Stomach smooth muscle (tissue), 2 donors: ENCODE measurements around the gene OR2A5.

ENCODE experiments used
- H3K27ac ChIP-seq: one replicate; pipeline ENCODE4 v1.7.0; 2013; ENCODE audit warnings: mild to moderate bottlenecking, low read length, inconsistent platforms
- H3K27me3 ChIP-seq, 2 donors: one replicate each; pipeline ENCODE4 v1.7.0; 2013; ENCODE audit warnings: low read length in 2 of 2; ENCODE audit not compliant: insufficient read depth in 2 of 2, control insufficient read depth in 1 of 2
- H3K36me3 ChIP-seq, 2 donors: one replicate each; pipeline ENCODE4 v1.7.0; 2013; ENCODE audit warnings: low read length in 2 of 2; ENCODE audit not compliant: control insufficient read depth in 2 of 2, insufficient read depth in 2 of 2
- H3K4me1 ChIP-seq: one replicate; pipeline ENCODE4 v1.7.0; 2013; ENCODE audit warnings: low read length; ENCODE audit not compliant: control insufficient read depth, insufficient read depth
- H3K4me3 ChIP-seq, 2 donors: one replicate each; pipeline ENCODE4 v1.7.0; 2013; ENCODE audit warnings: low read length in 2 of 2
- H3K9ac ChIP-seq, 2 donors: one replicate each; pipeline ENCODE4 v1.7.0; 2013; ENCODE audit warnings: low read length in 2 of 2, mild to moderate bottlenecking in 1 of 2
- H3K9me3 ChIP-seq, 2 donors: one replicate each; pipeline ENCODE4 v1.7.0; 2013; ENCODE audit warnings: low read length in 2 of 2; ENCODE audit not compliant: control insufficient read depth in 2 of 2
- donor health status: healthy.
- donor health status: Pancreatic carcinoma.

The OR2A5 gene

DNA sequence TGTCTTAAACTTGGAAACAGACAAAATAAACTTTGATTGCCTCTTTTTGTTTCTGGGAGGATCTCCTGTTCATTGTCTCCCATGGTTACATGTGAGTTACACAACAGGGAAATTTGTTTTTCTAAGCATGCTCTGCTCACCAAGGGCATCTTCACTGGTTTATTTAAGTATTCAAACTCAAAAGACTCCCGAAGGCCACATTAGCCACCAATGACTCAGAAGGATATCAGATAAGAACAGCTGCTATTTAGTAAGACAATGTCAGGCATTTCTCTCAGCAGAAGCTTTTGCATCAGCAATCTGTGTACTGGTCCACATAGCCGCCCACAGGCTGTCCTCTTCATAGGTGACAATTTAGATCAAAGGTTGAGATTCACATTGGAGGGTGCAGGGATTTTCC lies 29.3 kb upstream of the OR2A5 start:
- Histone ChIP-seq H3K27me3 (no peaks in the 10 kb centered on the region), H3K4me3 (no peak overlapping the region), H3K36me3 (no peaks in the 10 kb centered on the region), H3K9me3 (no peaks in the 10 kb centered on the region), H3K4me1 (peaks cover 2% of the 10 kb centered on the region), H3K9ac (no peak overlapping the region), H3K27ac (no peak overlapping the region)

- H3K27ac ChIP-seq, result no peak overlapping the region
- no peak overlapping the region for H3K9ac ChIP-seq
- H3K4me3 ChIP-seq, result no peak overlapping the region
- no peaks in the 10 kb centered on the region for H3K9me3 ChIP-seq
- no peaks in the 10 kb centered on the region for H3K36me3 ChIP-seq
- peaks cover 2% of the 10 kb centered on the region for H3K4me1 ChIP-seq
- H3K27me3 ChIP-seq, result no peaks in the 10 kb centered on the region
Measured at GRCh38 chr7:144020340-144020739, 28.4 kb upstream of the OR2A5 start.

GRCh38 chr7:144022169-144022568 lies 26.6 kb upstream of the OR2A5 start:
- Histone ChIP-seq H3K27me3 (no peaks in the 10 kb centered on the region), H3K9me3 (no peaks in the 10 kb centered on the region)

DNA sequence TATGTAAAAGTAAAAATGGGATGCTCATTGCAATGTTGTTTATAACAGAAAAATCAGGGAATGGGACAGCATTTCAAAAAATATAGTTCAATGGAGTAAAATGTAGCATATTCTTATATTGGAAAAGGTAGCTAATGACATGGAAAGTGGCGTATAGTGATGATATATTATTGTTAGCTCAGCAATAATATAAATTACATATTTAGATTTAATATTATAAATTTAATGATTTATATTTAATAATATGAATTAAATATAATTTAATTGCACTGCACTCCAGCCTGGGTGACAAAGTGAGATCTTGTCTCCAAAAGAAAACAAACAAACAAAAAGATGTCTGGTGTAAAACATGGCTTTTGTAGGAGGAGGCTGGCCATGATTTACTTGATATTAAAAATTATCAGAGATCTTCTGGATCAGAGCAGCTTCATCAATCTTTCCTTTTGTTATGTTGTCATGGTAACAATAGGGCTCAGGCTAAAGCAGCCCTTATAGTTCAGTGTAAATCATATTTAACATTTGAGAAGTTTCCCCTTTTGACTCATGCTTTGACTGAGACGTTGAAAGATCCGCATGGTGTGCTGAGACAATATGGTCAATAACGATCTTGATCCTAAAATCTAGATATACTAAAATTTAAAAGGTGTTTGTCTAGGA lies 25.4 kb upstream of the OR2A5 start:
- peaks cover 2% of the 10 kb centered on the region for H3K4me1 ChIP-seq
- H3K4me3 ChIP-seq, result no peak overlapping the region
- no peak overlapping the region for H3K27ac ChIP-seq
- no peak overlapping the region for H3K9ac ChIP-seq
- H3K27me3 ChIP-seq, result no peaks in the 10 kb centered on the region
- no peaks in the 10 kb centered on the region for H3K36me3 ChIP-seq
- no peaks in the 10 kb centered on the region for H3K9me3 ChIP-seq

More at GRCh38 chr7:144022169-144022568, 26.6 kb upstream of the OR2A5 start:
- Histone ChIP-seq H3K4me3 (no peak overlapping the region), H3K36me3 (no peaks in the 10 kb centered on the region), H3K4me1 (peaks cover 2% of the 10 kb centered on the region), H3K9ac (no peak overlapping the region), H3K27ac (no peak overlapping the region)

- Histone ChIP-seq H3K9me3 (no peaks in the 10 kb centered on the region), H3K36me3 (no peaks in the 10 kb centered on the region), H3K9ac (no peak overlapping the region), H3K27ac (no peak overlapping the region), H3K4me3 (no peak overlapping the region), H3K27me3 (no peaks in the 10 kb centered on the region), H3K4me1 (peaks cover 2% of the 10 kb centered on the region)
Measured at GRCh38 chr7:144024213-144024612, 24.5 kb upstream of the OR2A5 start.

GRCh38 chr7:144026203-144026883 lies 22.4 kb upstream of the OR2A5 start:
- Histone ChIP-seq H3K36me3 (no peaks in the 10 kb centered on the region), H3K27me3 (no peaks in the 10 kb centered on the region), H3K27ac (no peak overlapping the region), H3K9me3 (no peaks in the 10 kb centered on the region), H3K4me3 (no peak overlapping the region), H3K9ac (no peak overlapping the region), H3K4me1 (no peaks in the 10 kb centered on the region)

GRCh38 chr7:144027070-144027469 lies 21.7 kb upstream of the OR2A5 start:
- no peaks in the 10 kb centered on the region for H3K9me3 ChIP-seq

DNA sequence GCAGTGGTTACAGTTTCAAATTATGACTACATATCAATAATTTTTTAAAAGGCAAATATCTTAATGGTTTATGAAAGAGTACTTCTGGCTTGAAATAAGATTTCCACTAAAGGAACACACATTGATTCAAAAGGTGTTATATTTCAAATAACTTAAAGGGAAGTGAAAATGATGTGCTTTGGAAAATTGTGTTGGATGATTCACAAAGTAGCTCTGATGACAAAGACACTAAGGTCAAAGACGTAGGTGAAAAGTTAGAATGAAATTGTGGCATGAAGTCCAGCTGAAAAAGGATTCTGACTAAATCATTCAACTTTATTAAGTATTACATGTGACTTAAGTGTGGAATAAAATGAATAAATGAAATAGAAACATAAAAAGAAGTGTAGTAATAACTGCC lies 20.8 kb upstream of the OR2A5 start:
- Histone ChIP-seq H3K36me3 (no peaks in the 10 kb centered on the region), H3K9me3 (no peaks in the 10 kb centered on the region), H3K4me1 (no peaks in the 10 kb centered on the region), H3K27me3 (no peaks in the 10 kb centered on the region), H3K4me3 (no peak overlapping the region), H3K27ac (no peak overlapping the region), H3K9ac (no peak overlapping the region)

More at GRCh38 chr7:144027070-144027469, 21.7 kb upstream of the OR2A5 start:
- no peaks in the 10 kb centered on the region for H3K27me3 ChIP-seq
- no peak overlapping the region for H3K9ac ChIP-seq
- no peaks in the 10 kb centered on the region for H3K36me3 ChIP-seq
- H3K4me3 ChIP-seq, result no peak overlapping the region
- H3K27ac ChIP-seq, result no peak overlapping the region
- no peaks in the 10 kb centered on the region for H3K4me1 ChIP-seq

GRCh38 chr7:144028547-144028946 lies 20.2 kb upstream of the OR2A5 start:
- H3K4me1 ChIP-seq, result no peaks in the 10 kb centered on the region
- H3K9ac ChIP-seq, result no peak overlapping the region
- no peaks in the 10 kb centered on the region for H3K36me3 ChIP-seq
- H3K9me3 ChIP-seq, result no peaks in the 10 kb centered on the region
- no peak overlapping the region for H3K27ac ChIP-seq
- no peak overlapping the region for H3K4me3 ChIP-seq
- H3K27me3 ChIP-seq, result no peaks in the 10 kb centered on the region

GRCh38 chr7:144032516-144032915 lies 16.2 kb upstream of the OR2A5 start:
- H3K9me3 ChIP-seq, result no peaks in the 10 kb centered on the region
- no peaks in the 10 kb centered on the region for H3K27me3 ChIP-seq
- no peak overlapping the region for H3K9ac ChIP-seq
- H3K36me3 ChIP-seq, result no peaks in the 10 kb centered on the region
- H3K4me3 ChIP-seq, result no peak overlapping the region
- H3K4me1 ChIP-seq, result no peaks in the 10 kb centered on the region
- H3K27ac ChIP-seq, result no peak overlapping the region

DNA sequence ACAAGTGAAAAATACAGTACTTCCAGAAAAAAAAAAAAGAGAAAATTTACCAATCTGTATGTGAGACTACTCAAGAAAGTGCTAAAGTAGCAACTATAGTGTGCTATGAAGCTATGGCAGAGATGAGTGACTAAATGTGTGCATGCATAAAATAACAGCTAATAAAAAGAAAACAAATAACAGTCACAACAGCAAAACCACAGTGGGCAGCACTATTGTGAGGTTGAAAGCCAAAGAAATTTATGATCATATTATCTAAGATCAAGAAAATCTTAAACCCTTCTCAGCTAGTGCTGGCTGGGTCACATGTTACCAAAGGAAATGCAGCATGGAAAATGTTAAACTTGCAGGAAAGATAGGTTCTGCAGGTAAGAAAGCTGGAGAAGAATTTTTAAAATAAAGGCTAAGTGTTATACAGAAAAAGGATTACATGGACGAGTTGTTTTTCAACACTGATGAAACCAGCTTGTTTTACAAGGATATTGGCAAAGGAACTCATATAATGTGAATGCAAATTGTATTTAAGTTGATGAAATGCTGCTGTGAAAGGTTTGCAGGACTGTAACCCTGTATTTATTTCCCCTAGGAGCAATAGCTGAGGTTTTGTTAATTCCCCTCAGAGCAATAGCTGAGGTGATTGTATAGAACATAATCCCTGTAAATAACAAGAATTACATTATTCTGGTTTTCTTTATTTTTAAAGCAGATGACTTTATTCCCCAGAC lies 15.6 kb upstream of the OR2A5 start:
- Histone ChIP-seq H3K27me3 (no peaks in the 10 kb centered on the region), H3K9ac (no peak overlapping the region), H3K9me3 (no peaks in the 10 kb centered on the region), H3K4me3 (no peak overlapping the region), H3K36me3 (no peaks in the 10 kb centered on the region), H3K27ac (no peak overlapping the region), H3K4me1 (no peaks in the 10 kb centered on the region)
